Naive B cell (primary cell): Measurements from ENCODE around the gene CDK14. TPM values are rescaled to one million over a fixed set of nuclear protein-coding genes. Genes with fewer than 3 reads are reported as not detected.

Experiments used
- ATAC-seq, 2 donors: fragments of 150-1000 bp; cut with Tn5 transposase; 2 replicates each; pipeline ENCODE4 v1.10.0; 2021; ENCODE audit warnings: low read depth in 2 of 2, mild to moderate bottlenecking in 2 of 2, moderate library complexity in 2 of 2
- DNase-seq: peaks from one replicate; pipeline ENCODE4 v3.0.0; 2022
- H3K27ac Mint-ChIP-seq, 6 donors: one replicate each; pipeline ENCODE4 v1.8.0; 2020 to 2022; ENCODE audit warnings: mild to moderate bottlenecking in 6 of 6, mixed read lengths in 6 of 6, moderate library complexity in 5 of 6, inconsistent platforms in 2 of 6
- H3K27me3 Mint-ChIP-seq, 3 donors: one replicate each; pipeline ENCODE4 v1.8.0; 2021 to 2022; ENCODE audit warnings: mixed read lengths in 3 of 3, mild to moderate bottlenecking in 1 of 3
- H3K36me3 Mint-ChIP-seq, 2 donors: one replicate each; pipeline ENCODE4 v1.8.0; 2020 to 2022; ENCODE audit warnings: mixed read lengths in 2 of 2, inconsistent platforms in 1 of 2, mild to moderate bottlenecking in 1 of 2
- H3K4me1 Mint-ChIP-seq, 3 donors: one replicate each; pipeline ENCODE4 v1.8.0; 2020 to 2022; ENCODE audit warnings: mixed read lengths in 3 of 3, inconsistent platforms in 1 of 3, mild to moderate bottlenecking in 1 of 3, moderate library complexity in 1 of 3
- H3K4me3 Mint-ChIP-seq, 8 donors: one replicate each; pipeline ENCODE4 v1.8.0; 2020 to 2022; ENCODE audit warnings: mild to moderate bottlenecking in 8 of 8, mixed read lengths in 8 of 8, moderate library complexity in 8 of 8, inconsistent platforms in 2 of 8
- H3K9me3 Mint-ChIP-seq, 7 donors: one replicate each; pipeline ENCODE4 v1.8.0; 2020 to 2022; ENCODE audit warnings: mixed read lengths in 7 of 7, mild to moderate bottlenecking in 5 of 7, inconsistent platforms in 2 of 7, moderate library complexity in 1 of 7
- polyA plus RNA-seq, 6 donors: library from polyadenylated mRNA; unstranded; fragments of 300-500 nt; fragmentation: Illumina TruSeq; gene quantifications; one replicate each; pipeline ENCODE4 v1.2.3, GENCODE V29; 2021; ENCODE audit warnings: low read depth in 6 of 6

The CDK14 gene
- polyA plus RNA-seq, 6 donors from 2014 or later: 22.8 to 55.5 (median 42.3) TPM

- peaks cover 8 to 28% (median 26%) of the 10 kb centered on the region in 3 donors for H3K4me1 Mint-ChIP-seq
- H3K9me3 Mint-ChIP-seq: peaks cover 11 to 22% (median 12%) of the 10 kb centered on the region in 7 donors
- H3K4me3 Mint-ChIP-seq: no peak overlapping the region
- DNase-seq: no peak
- H3K36me3 Mint-ChIP-seq: peaks cover 27 to 38% of the 10 kb centered on the region in 2 donors
- no peak for ATAC-seq
- no peaks in the 10 kb centered on the region for H3K27me3 Mint-ChIP-seq
- H3K27ac Mint-ChIP-seq: peak overlapping the region in 2 of 6 donors; percentile 41 to 47
Observed at GRCh38 chr7:90824386-90825307, 228.5 kb downstream of the CDK14 start.

- H3K36me3 Mint-ChIP-seq: peaks cover 19 to 38% of the 10 kb centered on the region in 2 donors
- H3K27ac Mint-ChIP-seq: no peak overlapping the region
- DNase-seq: no peak
- no peak overlapping the region for H3K4me3 Mint-ChIP-seq
- ATAC-seq: no peak
- H3K4me1 Mint-ChIP-seq: peaks cover 2 to 26% (median 25%) of the 10 kb centered on the region in 3 donors
- H3K9me3 Mint-ChIP-seq: peaks cover 5 to 24% (median 15%) of the 10 kb centered on the region in 7 donors
- no peaks in the 10 kb centered on the region for H3K27me3 Mint-ChIP-seq
Observed at GRCh38 chr7:90825779-90826178, 229.7 kb downstream of the CDK14 start.

GRCh38 chr7:90828601-90829000, 232.5 kb downstream of the CDK14 start:
- peaks cover 11 to 40% of the 10 kb centered on the region in 2 donors for H3K36me3 Mint-ChIP-seq
- no peak for DNase-seq
- H3K9me3 Mint-ChIP-seq: peaks cover 7 to 24% (median 19%) of the 10 kb centered on the region in 7 donors
- no peak overlapping the region for H3K27ac Mint-ChIP-seq
- no peak for ATAC-seq
- peaks cover 11 to 36% (median 26%) of the 10 kb centered on the region in 3 donors for H3K4me1 Mint-ChIP-seq
- H3K4me3 Mint-ChIP-seq: no peak overlapping the region
- H3K27me3 Mint-ChIP-seq: no peaks in the 10 kb centered on the region

GRCh38 chr7:90830308-90830707, 234.2 kb downstream of the CDK14 start:
- DNase-seq (no peak), ATAC-seq (no peak)
- Mint-ChIP-seq H3K36me3 (peaks cover 20 to 54% of the 10 kb centered on the region in 2 donors), H3K27ac (peak overlapping the region in 1 of 6 donors; percentile 11), H3K9me3 (peaks cover 11 to 35% (median 19%) of the 10 kb centered on the region in 7 donors), H3K4me1 (peaks cover 17 to 42% (median 36%) of the 10 kb centered on the region in 3 donors), H3K4me3 (peak overlapping the region in 1 of 8 donors; percentile 11), H3K27me3 (no peaks in the 10 kb centered on the region)

- H3K27me3 Mint-ChIP-seq: no peaks in the 10 kb centered on the region
- no peak overlapping the region for H3K4me3 Mint-ChIP-seq
- H3K36me3 Mint-ChIP-seq: peaks cover 23 to 53% of the 10 kb centered on the region in 2 donors
- peak overlapping the region in 3 of 6 donors; percentile 2 to 58 (median 8) for H3K27ac Mint-ChIP-seq
- H3K4me1 Mint-ChIP-seq: peaks cover 17 to 42% (median 36%) of the 10 kb centered on the region in 3 donors
- ATAC-seq: no peak
- peaks cover 13 to 39% (median 23%) of the 10 kb centered on the region in 7 donors for H3K9me3 Mint-ChIP-seq
- DNase-seq: no peak
Observed at GRCh38 chr7:90832726-90833125, 236.6 kb downstream of the CDK14 start.

- ATAC-seq (no peak), DNase-seq (no peak)
- H3K4me1 Mint-ChIP-seq: peaks cover 17 to 42% (median 36%) of the 10 kb centered on the region in 3 donors
- peaks cover 22 to 56% of the 10 kb centered on the region in 2 donors for H3K36me3 Mint-ChIP-seq
- no peaks in the 10 kb centered on the region for H3K27me3 Mint-ChIP-seq
- H3K27ac Mint-ChIP-seq: peak overlapping the region in 1 of 6 donors; percentile 15
- H3K4me3 Mint-ChIP-seq: no peak overlapping the region
- H3K9me3 Mint-ChIP-seq: peaks cover 13 to 40% (median 22%) of the 10 kb centered on the region in 7 donors
Observed at GRCh38 chr7:90833443-90833842, 237.3 kb downstream of the CDK14 start.

GRCh38 chr7:90834771-90835170, 238.7 kb downstream of the CDK14 start:
- Mint-ChIP-seq H3K36me3 (peaks cover 13 to 57% of the 10 kb centered on the region in 2 donors), H3K9me3 (peaks cover 8 to 41% (median 21%) of the 10 kb centered on the region in 7 donors), H3K4me1 (peaks cover 28 to 52% (median 34%) of the 10 kb centered on the region in 3 donors), H3K27ac (peak overlapping the region in 4 of 6 donors; percentile 7 to 62 (median 47)), H3K27me3 (no peaks in the 10 kb centered on the region), H3K4me3 (no peak overlapping the region)
- DNase-seq (no peak), ATAC-seq (no peak)

- Mint-ChIP-seq H3K9me3 (peaks cover 8 to 30% (median 16%) of the 10 kb centered on the region in 7 donors), H3K4me3 (no peak overlapping the region), H3K27me3 (no peaks in the 10 kb centered on the region), H3K36me3 (peaks cover 13 to 46% of the 10 kb centered on the region in 2 donors), H3K4me1 (peaks cover 38 to 59% (median 39%) of the 10 kb centered on the region in 3 donors), H3K27ac (no peak overlapping the region)
- no peak for ATAC-seq
- DNase-seq: no peak
Observed at GRCh38 chr7:90835861-90836260, 239.7 kb downstream of the CDK14 start.

GRCh38 chr7:90836937-90837336, 240.8 kb downstream of the CDK14 start:
- Mint-ChIP-seq H3K4me1 (peaks cover 31 to 50% (median 36%) of the 10 kb centered on the region in 3 donors), H3K27ac (no peak overlapping the region), H3K36me3 (peaks cover 13 to 36% of the 10 kb centered on the region in 2 donors), H3K4me3 (peak overlapping the region in 1 of 8 donors; percentile 27), H3K27me3 (no peaks in the 10 kb centered on the region), H3K9me3 (peaks cover 5 to 30% (median 13%) of the 10 kb centered on the region in 7 donors)
- no peak for ATAC-seq
- DNase-seq: no peak

GRCh38 chr7:90838799-90839198, 242.7 kb downstream of the CDK14 start:
- H3K4me3 Mint-ChIP-seq: peak overlapping the region in 3 of 8 donors; percentile 16 to 40 (median 18)
- H3K27ac Mint-ChIP-seq: peak overlapping the region in 1 of 6 donors; percentile 81
- H3K27me3 Mint-ChIP-seq: no peaks in the 10 kb centered on the region

GRCh38 chr7:90839316-90839715, 243.2 kb downstream of the CDK14 start:
- ATAC-seq: no peak
- H3K36me3 Mint-ChIP-seq: peaks cover 10 to 31% of the 10 kb centered on the region in 2 donors

More at GRCh38 chr7:90838799-90839198, 242.7 kb downstream of the CDK14 start:
- Mint-ChIP-seq H3K9me3 (peaks cover 5 to 30% (median 13%) of the 10 kb centered on the region in 7 donors), H3K36me3 (peaks cover 13 to 35% of the 10 kb centered on the region in 2 donors), H3K4me1 (peaks cover 34 to 49% (median 35%) of the 10 kb centered on the region in 3 donors)
- DNase-seq (no peak), ATAC-seq (no peak)

GRCh38 chr7:90839727-90840291, 243.7 kb downstream of the CDK14 start:
- peaks cover 8 to 26% of the 10 kb centered on the region in 2 donors for H3K36me3 Mint-ChIP-seq
- H3K27ac Mint-ChIP-seq: peak overlapping the region in 3 of 6 donors; percentile 42 to 57 (median 46)
- no peak for DNase-seq
- peaks cover 2 to 25% (median 13%) of the 10 kb centered on the region in 7 donors for H3K9me3 Mint-ChIP-seq
- H3K27me3 Mint-ChIP-seq: no peaks in the 10 kb centered on the region
- peak overlapping the region in 1 of 8 donors; percentile 21 for H3K4me3 Mint-ChIP-seq
- H3K4me1 Mint-ChIP-seq: peaks cover 27 to 46% (median 28%) of the 10 kb centered on the region in 3 donors
- ATAC-seq: no peak

More at GRCh38 chr7:90839316-90839715, 243.2 kb downstream of the CDK14 start:
- peak overlapping the region in 1 of 8 donors; percentile 40 for H3K4me3 Mint-ChIP-seq
- no peaks in the 10 kb centered on the region for H3K27me3 Mint-ChIP-seq
- H3K9me3 Mint-ChIP-seq: peaks cover 5 to 28% (median 13%) of the 10 kb centered on the region in 7 donors
- DNase-seq: no peak
- H3K27ac Mint-ChIP-seq: no peak overlapping the region
- H3K4me1 Mint-ChIP-seq: peaks cover 32 to 50% (median 32%) of the 10 kb centered on the region in 3 donors
